Neutrophil (primary cell): Measurements from ENCODE around the gene GIMD1.

Experiments used
- H3K27ac ChIP-seq: fragments of 200-600 bp; sonication (generic); 2 replicates; pipeline ENCODE4 v1.5.1; 2016; ENCODE audit warnings: mild to moderate bottlenecking, moderate library complexity
- H3K27me3 ChIP-seq: fragments of 200-600 bp; sonication (generic); 2 replicates; pipeline ENCODE4 v1.6.0; 2016; ENCODE audit warnings: mild to moderate bottlenecking
- H3K36me3 ChIP-seq: fragments of 200-600 bp; sonication (generic); 2 replicates; pipeline ENCODE4 v1.5.1; 2017
- H3K4me1 ChIP-seq, 2 experiments: fragments of 200-600 bp in 1 of 2; sonication (generic) in 1 of 2; 1 replicate in 1 of 2; 2 replicates in 1 of 2; pipeline versions ENCODE4 v1.5.1 to v1.6.1; 2013 to 2016; ENCODE audit warnings: low read depth in 1 of 2, low read length in 1 of 2, mild to moderate bottlenecking in 1 of 2, moderate library complexity in 1 of 2; ENCODE audit not compliant: control insufficient read depth in 1 of 2, insufficient read depth in 1 of 2
- H3K4me3 ChIP-seq, 2 experiments: fragments of 200-600 bp in 1 of 2; sonication (generic) in 1 of 2; 1 replicate in 1 of 2; 2 replicates in 1 of 2; pipeline ENCODE4 v1.5.1; 2013 to 2016; ENCODE audit warnings: low read depth in 1 of 2, low read length in 1 of 2, mild to moderate bottlenecking in 1 of 2, moderate library complexity in 1 of 2
- H3K9me3 ChIP-seq: fragments of 200-600 bp; sonication (generic); 2 replicates; pipeline ENCODE4 v1.5.1; 2016
- CTCF ChIP-seq: fragments of 200-600 bp; sonication (generic); IDR thresholded peaks from 2 replicates; pipeline ENCODE4 v1.5.1; 2016; ENCODE audit warnings: antibody characterized with exemption

The GIMD1 gene

GRCh38 chr4:106362086-106362825 is 6.3 kb downstream of the GIMD1 start:
- no peak overlapping the region for H3K27ac ChIP-seq
- H3K4me1 ChIP-seq: peaks cover 0 to 24% of the 10 kb centered on the region in 2 experiments
- TF ChIP-seq CTCF: no peak
- H3K4me3 ChIP-seq: no peak overlapping the region
- H3K36me3 ChIP-seq: no peaks in the 10 kb centered on the region
- no peaks in the 10 kb centered on the region for H3K9me3 ChIP-seq
- no peaks in the 10 kb centered on the region for H3K27me3 ChIP-seq

GRCh38 chr4:106358899-106359298 is 9.7 kb downstream of the GIMD1 start:
- Histone ChIP-seq H3K9me3 (no peaks in the 10 kb centered on the region), H3K4me3 (no peak overlapping the region), H3K4me1 (peaks cover 22 to 48% of the 10 kb centered on the region in 2 experiments), H3K27me3 (no peaks in the 10 kb centered on the region), H3K36me3 (no peaks in the 10 kb centered on the region), H3K27ac (no peak overlapping the region)
- no peak for TF ChIP-seq CTCF

GRCh38 chr4:106355193-106355592 is 13.4 kb downstream of the GIMD1 start:
- Histone ChIP-seq H3K4me1 (peaks cover 22 to 38% of the 10 kb centered on the region in 2 experiments), H3K27me3 (no peaks in the 10 kb centered on the region), H3K27ac (no peak overlapping the region), H3K4me3 (no peak overlapping the region), H3K36me3 (no peaks in the 10 kb centered on the region), H3K9me3 (no peaks in the 10 kb centered on the region)
- TF ChIP-seq CTCF: no peak

- no peaks in the 10 kb centered on the region for H3K9me3 ChIP-seq
- no peak overlapping the region for H3K4me3 ChIP-seq
These were observed 14.8 kb downstream of the GIMD1 start for GRCh38 chr4:106353786-106354185.

GRCh38 chr4:106351016-106351415 is 17.6 kb downstream of the GIMD1 start:
- peaks cover 11% of the 10 kb centered on the region in 2 experiments for H3K4me1 ChIP-seq
- TF ChIP-seq CTCF: no peak
- no peak overlapping the region for H3K27ac ChIP-seq
- H3K36me3 ChIP-seq: peaks cover 12% of the 10 kb centered on the region
- H3K4me3 ChIP-seq: no peak overlapping the region
- no peaks in the 10 kb centered on the region for H3K9me3 ChIP-seq
- H3K27me3 ChIP-seq: no peaks in the 10 kb centered on the region

More at GRCh38 chr4:106353786-106354185, 14.8 kb downstream of the GIMD1 start:
- H3K36me3 ChIP-seq: peaks cover 7% of the 10 kb centered on the region
- no peaks in the 10 kb centered on the region for H3K27me3 ChIP-seq
- TF ChIP-seq CTCF: no peak
- H3K4me1 ChIP-seq: peaks cover 22 to 32% of the 10 kb centered on the region in 2 experiments
- no peak overlapping the region for H3K27ac ChIP-seq
